ENCODE measurements around the gene SPDYC.

The SPDYC gene

GRCh38 chr11:65170058-65170534 lies at the start of gene SPDYC:
Gene SPDYC (plus strand): TSS chr11:65170233. CDS start chr11:65171358, 1,125 bp downstream.
- DNase-seq (ENCODE audit: low read depth): peak; percentile 27
- no peak within 1 kb of the TSS for H3K4me3 ChIP-seq (ENCODE audit: low read depth, low read length)
- TF ChIP-seq POLR2A (IDR thresholded peaks at IDR 0.05; ENCODE audit: extremely low read depth, insufficient read length): no peak
- TF ChIP-seq MAX (IDR thresholded peaks at IDR 0.05; ENCODE audit: low read depth, low read length): no peak
- no peak for TF ChIP-seq MYC (IDR thresholded peaks at IDR 0.05; ENCODE audit: low read depth, low read length)
- TF ChIP-seq CTCF (IDR thresholded peaks at IDR 0.05; ENCODE audit: low read depth, low read length): no peak

- TF ChIP-seq CTCF (IDR thresholded peaks at IDR 0.05; ENCODE audit: low read depth, low read length): no peak
- TF ChIP-seq MAX (IDR thresholded peaks at IDR 0.05; ENCODE audit: low read depth, low read length): no peak
- TF ChIP-seq MYC (IDR thresholded peaks at IDR 0.05; ENCODE audit: low read depth, low read length): no peak
- TF ChIP-seq POLR2A (IDR thresholded peaks at IDR 0.05; ENCODE audit: extremely low read depth, insufficient read length): no peak
- no peak for DNase-seq (ENCODE audit: low read depth)
- peak overlapping the region; percentile 88 for H3K4me3 ChIP-seq (ENCODE audit: low read depth, low read length)
These were observed 49.2 kb upstream of the SPDYC start for GRCh38 chr11:65120831-65121230.

GRCh38 chr11:65121447-65121864 lies 48.6 kb upstream of the SPDYC start:
- peak overlapping the region; percentile 88 for H3K4me3 ChIP-seq (ENCODE audit: low read depth, low read length)
- peak; percentile 51 for DNase-seq (ENCODE audit: low read depth)
- TF ChIP-seq CTCF (IDR thresholded peaks at IDR 0.05; ENCODE audit: low read depth, low read length) (no peak), MAX (IDR thresholded peaks at IDR 0.05; ENCODE audit: low read depth, low read length) (no peak), MYC (IDR thresholded peaks at IDR 0.05; ENCODE audit: low read depth, low read length) (no peak), POLR2A (IDR thresholded peaks at IDR 0.05; ENCODE audit: extremely low read depth, insufficient read length) (no peak)

GRCh38 chr11:65121865-65122696 lies 48.0 kb upstream of the SPDYC start, which contains the start of the genes FAU and MRPL49:
Gene FAU (minus strand): TSS chr11:65122134. CDS start chr11:65121813, 321 bp downstream.
Gene MRPL49 (plus strand): TSS chr11:65122321. CDS start chr11:65122347, 26 bp downstream.
- TF ChIP-seq POLR2A (IDR thresholded peaks at IDR 0.05; ENCODE audit: extremely low read depth, insufficient read length): peak; percentile 91
- peak; percentile 90 for TF ChIP-seq MYC (IDR thresholded peaks at IDR 0.05; ENCODE audit: low read depth, low read length)
- TF ChIP-seq MAX (IDR thresholded peaks at IDR 0.05; ENCODE audit: low read depth, low read length): peak; percentile 63
- TF ChIP-seq CTCF (IDR thresholded peaks at IDR 0.05; ENCODE audit: low read depth, low read length): no peak
- peak within 1 kb of the TSS; percentile 88 for H3K4me3 ChIP-seq (ENCODE audit: low read depth, low read length)
- DNase-seq (ENCODE audit: low read depth): peak; percentile 99

GRCh38 chr11:65124480-65125196 lies 45.4 kb upstream of the SPDYC start:
- TF ChIP-seq CTCF (IDR thresholded peaks at IDR 0.05; ENCODE audit: low read depth, low read length) (no peak), POLR2A (IDR thresholded peaks at IDR 0.05; ENCODE audit: extremely low read depth, insufficient read length) (no peak), MYC (IDR thresholded peaks at IDR 0.05; ENCODE audit: low read depth, low read length) (no peak), MAX (IDR thresholded peaks at IDR 0.05; ENCODE audit: low read depth, low read length) (no peak)
- H3K4me3 ChIP-seq (ENCODE audit: low read depth, low read length): no peak overlapping the region
- DNase-seq (ENCODE audit: low read depth): no peak

Data from NB4 (cell line).